ENCODE results near the gene GFM1.

Gene GFM1

GRCh38 chr3:158727206-158728060 is 83.1 kb downstream of the GFM1 start:
- 0 out of 2 replicates have a peak, but pooled peaks cover 3% of the 10 kb centered on the region for H3K4me1 ChIP-seq (ENCODE audit: insufficient read depth, low read length)
- H3K9me3 ChIP-seq (ENCODE audit: control insufficient read depth, insufficient read depth, low read length) = no peaks in the 10 kb centered on the region
- H3K36me3 ChIP-seq (ENCODE audit: insufficient read depth, low read length) = no peaks in the 10 kb centered on the region
- 0 out of 2 replicates have a peak overlapping the region, but pooled peaks have one; percentile 11 for H3K9ac ChIP-seq (ENCODE audit: low read depth, low read length)

GRCh38 chr3:158728061-158728377 is 83.7 kb downstream of the GFM1 start:
- Histone ChIP-seq H3K36me3 (ENCODE audit: insufficient read depth, low read length) (no peaks in the 10 kb centered on the region), H3K9ac (ENCODE audit: low read depth, low read length) (no peak overlapping the region), H3K9me3 (ENCODE audit: control insufficient read depth, insufficient read depth, low read length) (no peaks in the 10 kb centered on the region), H3K4me1 (ENCODE audit: insufficient read depth, low read length) (0 out of 2 replicates have a peak, but pooled peaks cover 3% of the 10 kb centered on the region)

- no peaks in the 10 kb centered on the region for H3K36me3 ChIP-seq (ENCODE audit: insufficient read depth, low read length)
- no peak overlapping the region for H3K9ac ChIP-seq (ENCODE audit: low read depth, low read length)
- no peaks in the 10 kb centered on the region for H3K9me3 ChIP-seq (ENCODE audit: control insufficient read depth, insufficient read depth, low read length)
- 0 out of 2 replicates have a peak, but pooled peaks cover 3% of the 10 kb centered on the region for H3K4me1 ChIP-seq (ENCODE audit: insufficient read depth, low read length)
These were observed 84.5 kb downstream of the GFM1 start for GRCh38 chr3:158728851-158729250.

DNA sequence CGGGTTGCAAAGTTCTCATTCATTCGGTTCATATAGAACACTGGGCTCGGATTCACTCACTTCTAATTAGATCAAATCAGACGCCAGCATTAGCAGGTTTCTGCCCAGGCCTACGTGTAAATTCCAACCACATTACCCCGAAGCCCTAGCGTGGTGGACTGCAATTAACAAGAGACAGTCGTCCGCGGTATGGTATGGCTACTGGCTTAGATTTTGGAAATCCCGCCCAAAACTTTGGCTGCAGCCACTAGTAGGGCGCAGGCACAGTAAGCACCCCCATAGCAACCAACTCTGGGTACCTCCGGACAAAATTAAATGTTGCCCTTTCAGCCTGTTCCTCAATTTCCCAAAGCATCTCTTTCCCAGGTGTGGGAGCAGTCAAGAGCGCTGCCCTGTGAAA is 87.2 kb downstream of the GFM1 start:
- 0 out of 2 replicates have a peak, but pooled peaks cover 3% of the 10 kb centered on the region for H3K4me1 ChIP-seq (ENCODE audit: insufficient read depth, low read length)
- H3K36me3 ChIP-seq (ENCODE audit: insufficient read depth, low read length) = no peaks in the 10 kb centered on the region
- peak overlapping the region; percentile 77; the same call in 1 of the 2 replicates for H3K9ac ChIP-seq (ENCODE audit: low read depth, low read length)

GRCh38 chr3:158731938-158732855 is 87.9 kb downstream of the GFM1 start, which contains the start of gene RARRES1:
RARRES1 (minus strand) TSS chr3:158732457; CDS start chr3:158732415, 42 bp downstream.
- H3K4me1 ChIP-seq (ENCODE audit: insufficient read depth, low read length) = 0 out of 2 replicates have a peak, but pooled peaks cover 3% of the 10 kb centered on the region
- H3K36me3 ChIP-seq (ENCODE audit: insufficient read depth, low read length) = no peaks in the 10 kb centered on the region
- H3K9me3 ChIP-seq (ENCODE audit: control insufficient read depth, insufficient read depth, low read length) = no peaks in the 10 kb centered on the region
- H3K9ac ChIP-seq (ENCODE audit: low read depth, low read length) = peak within 1 kb of the TSS; percentile 77

More for the DNA sequence above, 87.2 kb downstream of the GFM1 start:
- no peaks in the 10 kb centered on the region for H3K9me3 ChIP-seq (ENCODE audit: control insufficient read depth, insufficient read depth, low read length)

- Histone ChIP-seq H3K36me3 (ENCODE audit: insufficient read depth, low read length) (no peaks in the 10 kb centered on the region), H3K4me1 (ENCODE audit: insufficient read depth, low read length) (no peaks in the 10 kb centered on the region), H3K9me3 (ENCODE audit: control insufficient read depth, insufficient read depth, low read length) (no peaks in the 10 kb centered on the region), H3K9ac (ENCODE audit: low read depth, low read length) (peak overlapping the region; percentile 77)
These were observed 88.5 kb downstream of the GFM1 start for GRCh38 chr3:158732856-158733200.

DNA sequence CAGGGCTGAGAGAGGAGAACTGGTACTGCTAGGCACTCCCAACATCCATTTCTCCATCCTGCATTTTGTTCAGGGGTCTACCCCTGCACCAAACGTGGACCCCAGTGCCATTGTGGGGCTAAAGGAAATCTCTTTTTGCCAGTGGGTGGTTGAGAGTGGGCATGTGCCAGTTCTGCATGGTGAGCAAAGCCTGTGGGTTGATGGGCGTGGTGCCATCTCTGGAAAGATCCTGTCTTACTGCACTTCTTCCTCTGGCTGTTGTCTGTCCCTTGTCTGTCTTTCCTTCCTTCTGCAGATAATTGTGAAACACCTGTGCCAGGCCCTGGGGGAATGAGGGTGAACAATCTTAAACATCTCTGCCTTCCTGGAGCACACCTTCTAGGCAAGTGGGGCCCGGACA is 89.3 kb downstream of the GFM1 start:
- no peaks in the 10 kb centered on the region for H3K9me3 ChIP-seq (ENCODE audit: control insufficient read depth, insufficient read depth, low read length)
- no peak overlapping the region for H3K9ac ChIP-seq (ENCODE audit: low read depth, low read length)
- no peaks in the 10 kb centered on the region for H3K4me1 ChIP-seq (ENCODE audit: insufficient read depth, low read length)
- H3K36me3 ChIP-seq (ENCODE audit: insufficient read depth, low read length) = no peaks in the 10 kb centered on the region

DNA sequence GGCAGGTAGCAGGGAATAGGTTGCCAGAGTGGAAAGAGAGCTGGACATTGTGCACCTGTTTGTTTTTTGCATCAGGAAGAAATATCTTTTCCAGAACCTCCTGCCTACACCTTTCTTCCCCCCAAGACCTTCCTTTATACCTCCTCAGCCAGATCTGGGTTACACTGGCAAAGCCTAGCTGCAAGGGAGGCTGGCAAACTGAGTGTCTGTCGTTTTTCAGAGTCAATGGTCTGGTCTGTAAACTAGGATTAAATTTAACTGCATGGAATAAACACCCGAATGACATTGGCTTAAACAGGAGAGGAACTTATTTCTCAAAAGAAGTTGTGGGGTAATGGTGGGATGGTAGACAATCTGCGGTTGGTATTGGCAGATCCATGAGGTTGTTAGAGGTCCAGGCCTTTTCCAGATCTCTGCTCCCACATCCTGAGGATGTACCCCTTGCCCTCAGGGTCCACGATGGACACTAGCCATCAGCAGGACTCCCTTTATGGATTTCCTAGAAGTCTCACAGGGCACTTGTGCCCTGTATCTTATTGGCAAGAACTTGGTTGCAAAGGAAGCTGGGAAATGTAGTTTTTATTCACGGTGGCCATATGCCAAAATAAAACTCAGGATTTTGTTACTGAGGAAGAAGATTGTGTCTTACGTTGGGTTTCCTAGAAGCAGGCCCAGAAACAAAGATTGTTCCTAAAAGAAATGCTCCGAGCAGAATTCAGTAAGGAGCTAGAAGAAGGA is 91.1 kb downstream of the GFM1 start:
- H3K36me3 ChIP-seq (ENCODE audit: insufficient read depth, low read length) = no peaks in the 10 kb centered on the region
- no peaks in the 10 kb centered on the region for H3K9me3 ChIP-seq (ENCODE audit: control insufficient read depth, insufficient read depth, low read length)
- H3K9ac ChIP-seq (ENCODE audit: low read depth, low read length) = no peak overlapping the region
- H3K4me1 ChIP-seq (ENCODE audit: insufficient read depth, low read length) = no peaks in the 10 kb centered on the region

DNA sequence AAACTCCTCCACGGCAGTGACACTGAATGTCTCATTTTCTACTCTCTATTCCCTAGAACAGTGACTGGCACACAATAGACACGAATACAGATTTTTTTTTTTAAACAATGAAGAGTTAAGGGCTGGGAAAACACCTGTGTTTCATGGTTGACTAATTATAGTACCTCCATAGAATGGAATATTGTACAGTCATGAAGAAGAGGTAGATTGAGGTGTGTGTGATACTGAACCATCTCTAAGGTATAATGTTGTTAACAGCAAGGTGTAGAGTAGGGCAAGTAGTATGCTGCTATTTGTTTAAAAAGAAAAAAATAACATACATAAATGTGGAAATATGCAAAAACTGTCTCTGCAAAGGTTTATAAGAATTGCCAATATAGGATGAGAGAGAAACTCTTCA is 93.1 kb downstream of the GFM1 start:
- no peaks in the 10 kb centered on the region for H3K9me3 ChIP-seq (ENCODE audit: control insufficient read depth, insufficient read depth, low read length)
- no peaks in the 10 kb centered on the region for H3K36me3 ChIP-seq (ENCODE audit: insufficient read depth, low read length)
- no peak overlapping the region for H3K9ac ChIP-seq (ENCODE audit: low read depth, low read length)
- no peaks in the 10 kb centered on the region for H3K4me1 ChIP-seq (ENCODE audit: insufficient read depth, low read length)

- H3K36me3 ChIP-seq (ENCODE audit: insufficient read depth, low read length) = no peaks in the 10 kb centered on the region
- H3K9me3 ChIP-seq (ENCODE audit: control insufficient read depth, insufficient read depth, low read length) = no peaks in the 10 kb centered on the region
- H3K4me1 ChIP-seq (ENCODE audit: insufficient read depth, low read length) = no peaks in the 10 kb centered on the region
- H3K9ac ChIP-seq (ENCODE audit: low read depth, low read length) = no peak overlapping the region
These were observed 93.8 kb downstream of the GFM1 start for GRCh38 chr3:158737976-158738615.

DNA sequence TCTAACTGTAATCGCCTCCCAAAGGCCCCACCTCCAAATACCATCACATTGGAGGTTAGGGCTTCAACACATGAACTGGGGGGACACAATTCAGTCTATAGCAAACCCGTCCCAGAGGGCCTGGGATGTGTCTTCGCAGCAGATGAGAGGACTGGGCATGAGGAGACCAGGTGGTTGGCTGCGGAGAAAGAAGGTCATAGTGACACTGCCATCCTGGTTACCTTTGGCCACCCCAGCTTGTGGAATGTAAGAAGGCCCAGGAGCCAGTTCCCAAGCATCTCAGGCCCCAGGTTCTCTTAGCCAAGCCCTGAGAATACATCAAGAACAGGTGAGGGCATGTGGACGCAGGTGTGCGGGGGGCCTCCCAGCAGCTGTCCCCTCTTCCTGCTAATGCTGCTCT is 94.3 kb downstream of the GFM1 start:
- Histone ChIP-seq H3K9ac (ENCODE audit: low read depth, low read length) (no peak overlapping the region), H3K4me1 (ENCODE audit: insufficient read depth, low read length) (no peaks in the 10 kb centered on the region), H3K36me3 (ENCODE audit: insufficient read depth, low read length) (no peaks in the 10 kb centered on the region)

DNA sequence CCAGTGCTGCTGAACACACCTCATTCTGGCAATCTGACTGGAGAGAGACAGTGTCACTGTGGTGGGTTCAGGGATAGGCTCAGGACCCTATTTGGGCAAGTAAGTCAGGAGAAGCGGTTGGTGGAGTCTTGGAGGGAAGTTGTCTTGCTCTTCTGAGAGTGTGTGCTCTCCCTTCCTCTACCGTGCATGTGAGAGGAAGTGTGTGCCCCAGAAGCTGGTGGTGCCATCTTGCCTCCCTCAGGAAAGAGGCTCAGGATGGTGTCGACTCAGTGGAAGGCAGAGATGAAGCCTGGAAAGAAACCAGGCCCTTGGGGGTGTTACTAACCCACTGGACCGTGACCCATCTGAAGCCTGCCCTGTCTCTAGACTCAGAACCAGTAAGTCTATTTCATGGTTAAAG is 94.8 kb downstream of the GFM1 start:
- no peaks in the 10 kb centered on the region for H3K9me3 ChIP-seq (ENCODE audit: control insufficient read depth, insufficient read depth, low read length)
- no peak overlapping the region for H3K9ac ChIP-seq (ENCODE audit: low read depth, low read length)
- H3K4me1 ChIP-seq (ENCODE audit: insufficient read depth, low read length) = no peaks in the 10 kb centered on the region
- H3K36me3 ChIP-seq (ENCODE audit: insufficient read depth, low read length) = no peaks in the 10 kb centered on the region

More for the DNA sequence above, 94.3 kb downstream of the GFM1 start:
- no peaks in the 10 kb centered on the region for H3K9me3 ChIP-seq (ENCODE audit: control insufficient read depth, insufficient read depth, low read length)

DNA sequence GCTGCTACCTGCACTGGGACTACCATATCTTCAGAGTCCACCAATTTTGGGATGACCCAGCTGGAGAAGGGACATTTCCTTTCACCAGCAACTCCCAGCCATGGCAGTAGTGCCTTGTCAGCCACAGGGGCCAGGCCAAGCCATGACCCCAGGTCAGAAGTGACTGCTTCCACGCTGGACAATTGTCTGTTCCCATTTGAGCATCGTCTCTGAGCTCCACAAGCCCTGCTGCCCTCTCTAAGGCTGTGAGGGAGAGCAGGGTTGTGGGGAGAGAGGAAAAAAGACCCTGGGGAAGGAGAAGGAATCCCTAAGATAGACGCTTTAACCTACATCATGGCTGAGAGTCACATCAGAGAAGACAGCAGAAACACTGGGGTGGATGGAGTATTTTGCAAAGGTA is 95.3 kb downstream of the GFM1 start:
- H3K9me3 ChIP-seq (ENCODE audit: control insufficient read depth, insufficient read depth, low read length) = no peaks in the 10 kb centered on the region
- no peak overlapping the region for H3K9ac ChIP-seq (ENCODE audit: low read depth, low read length)
- H3K4me1 ChIP-seq (ENCODE audit: insufficient read depth, low read length) = no peaks in the 10 kb centered on the region
- no peaks in the 10 kb centered on the region for H3K36me3 ChIP-seq (ENCODE audit: insufficient read depth, low read length)
